ENCODE measurements around the gene STAT4.

DNA sequence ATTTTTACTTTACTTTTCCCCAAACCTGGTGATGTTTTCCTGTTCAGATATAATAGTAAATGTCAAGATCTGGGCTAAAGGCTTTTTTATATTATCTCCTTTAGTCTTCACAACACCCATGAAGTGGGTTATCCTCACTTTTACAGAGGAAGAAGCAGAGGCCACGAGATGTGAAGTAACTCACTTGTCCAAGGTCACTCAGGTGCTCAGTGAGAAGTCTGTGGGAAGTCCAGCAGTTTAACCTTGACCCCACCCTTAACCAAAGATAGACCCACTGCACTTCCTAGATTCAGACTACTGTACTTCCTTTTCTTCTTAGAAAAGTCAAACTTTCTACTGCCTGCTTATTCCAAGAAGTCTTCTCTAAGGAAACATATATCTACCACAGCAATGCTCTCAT lies 80.5 kb downstream of the STAT4 start:
- TF ChIP-seq, protein P1, sequence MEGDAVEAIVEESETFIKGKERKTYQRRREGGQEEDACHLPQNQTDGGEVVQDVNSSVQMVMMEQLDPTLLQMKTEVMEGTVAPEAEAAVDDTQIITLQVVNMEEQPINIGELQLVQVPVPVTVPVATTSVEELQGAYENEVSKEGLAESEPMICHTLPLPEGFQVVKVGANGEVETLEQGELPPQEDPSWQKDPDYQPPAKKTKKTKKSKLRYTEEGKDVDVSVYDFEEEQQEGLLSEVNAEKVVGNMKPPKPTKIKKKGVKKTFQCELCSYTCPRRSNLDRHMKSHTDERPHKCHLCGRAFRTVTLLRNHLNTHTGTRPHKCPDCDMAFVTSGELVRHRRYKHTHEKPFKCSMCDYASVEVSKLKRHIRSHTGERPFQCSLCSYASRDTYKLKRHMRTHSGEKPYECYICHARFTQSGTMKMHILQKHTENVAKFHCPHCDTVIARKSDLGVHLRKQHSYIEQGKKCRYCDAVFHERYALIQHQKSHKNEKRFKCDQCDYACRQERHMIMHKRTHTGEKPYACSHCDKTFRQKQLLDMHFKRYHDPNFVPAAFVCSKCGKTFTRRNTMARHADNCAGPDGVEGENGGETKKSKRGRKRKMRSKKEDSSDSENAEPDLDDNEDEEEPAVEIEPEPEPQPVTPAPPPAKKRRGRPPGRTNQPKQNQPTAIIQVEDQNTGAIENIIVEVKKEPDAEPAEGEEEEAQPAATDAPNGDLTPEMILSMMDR (conservative IDR thresholded peaks at IDR 0.05 in 1 of 2, IDR thresholded peaks at IDR 0.05 in 1 of 2; ENCODE audit: extremely low read depth in 1 of 2, insufficient read depth in 1 of 2, low read depth in 1 of 2, low read length in 2 of 2) = no peak
- TF ChIP-seq EZH2 (IDR thresholded peaks at IDR 0.05; ENCODE audit: borderline replicate concordance, low read length) = no peak

Data from mammary epithelial cell (primary cell).